Measurements from ENCODE around the gene IL5.
"Not testable (repeated sequence)": the region's sequence is repeated elsewhere in the genome, so short reads cannot be mapped to it uniquely, and the experiment has no call there.

IL5 gene

GRCh38 chr5:132522067-132522466 is 21.3 kb downstream of the IL5 start:
- not testable (repeated sequence) for H2AK5ac ChIP-seq (ENCODE audit: low read length, severe bottlenecking); H3K23ac ChIP-seq (ENCODE audit: low read length in 2 of 2); H2BK12ac ChIP-seq (ENCODE audit: low read length in 2 of 2); H3K4me2 ChIP-seq (ENCODE audit: low read length, poor library complexity, severe bottlenecking); H2AFZ ChIP-seq (ENCODE audit: low read depth, low read length); H4K91ac ChIP-seq (ENCODE audit: low read length); H2BK120ac ChIP-seq (ENCODE audit: low read depth, low read length); H3K36me3 ChIP-seq (ENCODE audit: control insufficient read depth in 1 of 2, insufficient read depth in 2 of 2, low read depth in 1 of 2, low read length in 2 of 2); DNase-seq; H2BK5ac ChIP-seq (ENCODE audit: low read depth, low read length, poor library complexity, severe bottlenecking); H3K9me3 ChIP-seq (ENCODE audit: control insufficient read depth, low read length); H3K4me1 ChIP-seq (ENCODE audit: control insufficient read depth, insufficient read depth, low read depth, low read length); H3K4ac ChIP-seq (ENCODE audit: low read depth in 1 of 2, low read length in 2 of 2); H3K4me3 ChIP-seq (ENCODE audit: insufficient read depth in 1 of 2, low read depth in 1 of 2, low read length in 2 of 2); H3K27me3 ChIP-seq (ENCODE audit: control insufficient read depth in 1 of 2, insufficient read depth in 1 of 2, low read length in 2 of 2); H3K27ac ChIP-seq (ENCODE audit: low read length, poor library complexity, severe bottlenecking); H3K18ac ChIP-seq (ENCODE audit: low read depth in 1 of 2, low read length in 2 of 2); H4K8ac ChIP-seq (ENCODE audit: low read length); H3K79me1 ChIP-seq (replicated peaks; ENCODE audit: low read length, poor library complexity, severe bottlenecking); H3K14ac ChIP-seq (ENCODE audit: low read length in 2 of 2); H2BK15ac ChIP-seq (ENCODE audit: low read depth, poor library complexity, severe bottlenecking); H3K9ac ChIP-seq (ENCODE audit: low read length)
- 100% methylated on average over 1 of the region's 1 CpG for WGBS

GRCh38 chr5:132513618-132514336 is 29.5 kb downstream of the IL5 start:
- not testable (repeated sequence) for H4K91ac ChIP-seq (ENCODE audit: low read length); H3K27ac ChIP-seq (ENCODE audit: low read length, poor library complexity, severe bottlenecking); H3K9ac ChIP-seq (ENCODE audit: low read length); H2BK15ac ChIP-seq (ENCODE audit: low read depth, poor library complexity, severe bottlenecking); H3K4me1 ChIP-seq (ENCODE audit: control insufficient read depth, insufficient read depth, low read depth, low read length); H4K8ac ChIP-seq (ENCODE audit: low read length); H3K4ac ChIP-seq (ENCODE audit: low read depth in 1 of 2, low read length in 2 of 2); H2BK120ac ChIP-seq (ENCODE audit: low read depth, low read length); H3K18ac ChIP-seq (ENCODE audit: low read depth in 1 of 2, low read length in 2 of 2); H3K14ac ChIP-seq (ENCODE audit: low read length in 2 of 2); H3K27me3 ChIP-seq (ENCODE audit: control insufficient read depth in 1 of 2, insufficient read depth in 1 of 2, low read length in 2 of 2); H3K4me2 ChIP-seq (ENCODE audit: low read length, poor library complexity, severe bottlenecking); H2BK12ac ChIP-seq (ENCODE audit: low read length in 2 of 2); DNase-seq; H3K36me3 ChIP-seq (ENCODE audit: control insufficient read depth in 1 of 2, insufficient read depth in 2 of 2, low read depth in 1 of 2, low read length in 2 of 2); H3K23ac ChIP-seq (ENCODE audit: low read length in 2 of 2); H2AFZ ChIP-seq (ENCODE audit: low read depth, low read length); H3K4me3 ChIP-seq (ENCODE audit: insufficient read depth in 1 of 2, low read depth in 1 of 2, low read length in 2 of 2); H3K79me1 ChIP-seq (replicated peaks; ENCODE audit: low read length, poor library complexity, severe bottlenecking); H2BK5ac ChIP-seq (ENCODE audit: low read depth, low read length, poor library complexity, severe bottlenecking); H2AK5ac ChIP-seq (ENCODE audit: low read length, severe bottlenecking)
- 93% methylated on average over 3 of the region's 25 CpGs for WGBS
- peaks cover 15% of the 10 kb centered on the region for H3K9me3 ChIP-seq (ENCODE audit: control insufficient read depth, low read length)

GRCh38 chr5:132510076-132510475 is 33.2 kb downstream of the IL5 start:
- Histone ChIP-seq H3K36me3 (ENCODE audit: control insufficient read depth in 1 of 2, insufficient read depth in 2 of 2, low read depth in 1 of 2, low read length in 2 of 2) (no peaks in the 10 kb centered on the region), H3K23ac (ENCODE audit: low read length in 2 of 2) (no peak overlapping the region), H3K9ac (ENCODE audit: low read length) (no peak overlapping the region), H3K18ac (ENCODE audit: low read depth in 1 of 2, low read length in 2 of 2) (no peak overlapping the region), H4K91ac (ENCODE audit: low read length) (no peak overlapping the region), H3K27me3 (ENCODE audit: control insufficient read depth in 1 of 2, insufficient read depth in 1 of 2, low read length in 2 of 2) (no peaks in the 10 kb centered on the region), H3K4ac (ENCODE audit: low read depth in 1 of 2, low read length in 2 of 2) (no peak overlapping the region), H3K9me3 (ENCODE audit: control insufficient read depth, low read length) (peaks cover 15% of the 10 kb centered on the region), H4K8ac (ENCODE audit: low read length) (no peak overlapping the region), H2AK5ac (ENCODE audit: low read length, severe bottlenecking) (no peak overlapping the region), H2AFZ (ENCODE audit: low read depth, low read length) (no peak overlapping the region), H3K4me1 (ENCODE audit: control insufficient read depth, insufficient read depth, low read depth, low read length) (peaks cover 2% of the 10 kb centered on the region), H3K27ac (ENCODE audit: low read length, poor library complexity, severe bottlenecking) (peak overlapping the region; percentile 82), H2BK120ac (ENCODE audit: low read depth, low read length) (no peak overlapping the region), H3K79me1 (replicated peaks; ENCODE audit: low read length, poor library complexity, severe bottlenecking) (no peaks in the 10 kb centered on the region), H3K14ac (ENCODE audit: low read length in 2 of 2) (no peak overlapping the region), H2BK5ac (ENCODE audit: low read depth, low read length, poor library complexity, severe bottlenecking) (no peak overlapping the region), H3K4me2 (ENCODE audit: low read length, poor library complexity, severe bottlenecking) (no peak overlapping the region), H2BK15ac (ENCODE audit: low read depth, poor library complexity, severe bottlenecking) (no peak overlapping the region), H2BK12ac (ENCODE audit: low read length in 2 of 2) (no peak overlapping the region), H3K4me3 (ENCODE audit: insufficient read depth in 1 of 2, low read depth in 1 of 2, low read length in 2 of 2) (no peak overlapping the region)
- peak; percentile 97 for DNase-seq

GRCh38 chr5:132506094-132506692 is 37.1 kb downstream of the IL5 start:
- Histone ChIP-seq H3K4me1 (ENCODE audit: control insufficient read depth, insufficient read depth, low read depth, low read length) (peaks cover 11% of the 10 kb centered on the region), H3K36me3 (ENCODE audit: control insufficient read depth in 1 of 2, insufficient read depth in 2 of 2, low read depth in 1 of 2, low read length in 2 of 2) (no peaks in the 10 kb centered on the region), H3K79me1 (replicated peaks; ENCODE audit: low read length, poor library complexity, severe bottlenecking) (peaks cover 2% of the 10 kb centered on the region), H2BK15ac (ENCODE audit: low read depth, poor library complexity, severe bottlenecking) (no peak overlapping the region), H3K4ac (ENCODE audit: low read depth in 1 of 2, low read length in 2 of 2) (no peak overlapping the region), H2BK5ac (ENCODE audit: low read depth, low read length, poor library complexity, severe bottlenecking) (no peak overlapping the region), H3K23ac (ENCODE audit: low read length in 2 of 2) (no peak overlapping the region), H3K14ac (ENCODE audit: low read length in 2 of 2) (no peak overlapping the region), H3K4me2 (ENCODE audit: low read length, poor library complexity, severe bottlenecking) (no peak overlapping the region), H3K27ac (ENCODE audit: low read length, poor library complexity, severe bottlenecking) (peak overlapping the region; percentile 63), H3K18ac (ENCODE audit: low read depth in 1 of 2, low read length in 2 of 2) (peak overlapping the region in 1 of 2 experiments; percentile 48), H4K91ac (ENCODE audit: low read length) (no peak overlapping the region), H2BK12ac (ENCODE audit: low read length in 2 of 2) (peak overlapping the region in 1 of 2 experiments; percentile 68), H2AFZ (ENCODE audit: low read depth, low read length) (no peak overlapping the region), H2AK5ac (ENCODE audit: low read length, severe bottlenecking) (no peak overlapping the region), H3K9me3 (ENCODE audit: control insufficient read depth, low read length) (peaks cover 5% of the 10 kb centered on the region), H2BK120ac (ENCODE audit: low read depth, low read length) (no peak overlapping the region), H3K4me3 (ENCODE audit: insufficient read depth in 1 of 2, low read depth in 1 of 2, low read length in 2 of 2) (no peak overlapping the region), H3K9ac (ENCODE audit: low read length) (peak overlapping the region; percentile 57), H3K27me3 (ENCODE audit: control insufficient read depth in 1 of 2, insufficient read depth in 1 of 2, low read length in 2 of 2) (no peaks in the 10 kb centered on the region), H4K8ac (ENCODE audit: low read length) (no peak overlapping the region)
- 33% methylated on average over 1 of the region's 1 CpG for WGBS
- DNase-seq, result peak; percentile 93

All from mesenchymal stem cell (in vitro differentiated cells and primary cell).